ENCODE results near the gene ERICH6B. TPM values are rescaled to one million over a fixed set of nuclear protein-coding genes. Genes with fewer than 3 reads are reported as not detected.

Gene ERICH6B
- total and polyA plus RNA-seq, 2 of the 8 experiments (the other 6 are each of a cell fraction or from before 2014, with no cell fraction given) = not detected

DNA sequence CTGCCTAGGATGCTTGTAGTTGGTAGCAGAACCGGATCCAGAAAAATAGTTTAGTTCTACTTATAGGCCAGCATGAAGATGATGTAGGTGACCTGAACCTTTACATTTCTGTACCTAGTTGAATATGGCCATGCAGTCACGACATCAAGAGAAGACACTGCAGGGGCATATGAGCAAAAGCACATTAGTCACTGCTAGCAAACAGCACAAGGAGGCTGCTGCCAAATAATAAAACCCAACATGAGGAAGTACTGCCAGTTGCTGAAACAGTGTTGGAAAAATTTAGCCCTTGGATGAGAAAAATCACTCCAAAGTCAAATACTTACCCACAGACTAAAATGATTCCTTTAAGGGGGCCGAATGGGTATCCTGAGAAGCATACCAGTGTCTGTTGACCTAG, 20.8 kb downstream of the ERICH6B start (continued):
- no peak for TF ChIP-seq SIN3A (conservative IDR thresholded peaks at IDR 0.05 in 1 of 2, IDR thresholded peaks at IDR 0.05 in 1 of 2; ENCODE audit: low read depth in 1 of 2, low read length in 2 of 2)
- no peak for TF ChIP-seq SIRT6 (IDR thresholded peaks at IDR 0.05; ENCODE audit: low read length)
- no peak for TF ChIP-seq EGR1 (IDR thresholded peaks at IDR 0.05; ENCODE audit: borderline replicate concordance, low read depth, low read length)
- TF ChIP-seq CHD2 (IDR thresholded peaks at IDR 0.05; ENCODE audit: low read length) = no peak
- TF ChIP-seq CREB1 (IDR thresholded peaks at IDR 0.05) = no peak
